Measurements from ENCODE around the gene DOK4. TPM values are rescaled to one million over a fixed set of nuclear protein-coding genes. Genes with fewer than 3 reads are reported as not detected.
"Not testable (repeated sequence)": the region's sequence is repeated elsewhere in the genome, so short reads cannot be mapped to it uniquely, and the experiment has no call there.

DOK4 gene
- total RNA-seq, 1 donor from 2014 or later, result 17.6 TPM

DNA sequence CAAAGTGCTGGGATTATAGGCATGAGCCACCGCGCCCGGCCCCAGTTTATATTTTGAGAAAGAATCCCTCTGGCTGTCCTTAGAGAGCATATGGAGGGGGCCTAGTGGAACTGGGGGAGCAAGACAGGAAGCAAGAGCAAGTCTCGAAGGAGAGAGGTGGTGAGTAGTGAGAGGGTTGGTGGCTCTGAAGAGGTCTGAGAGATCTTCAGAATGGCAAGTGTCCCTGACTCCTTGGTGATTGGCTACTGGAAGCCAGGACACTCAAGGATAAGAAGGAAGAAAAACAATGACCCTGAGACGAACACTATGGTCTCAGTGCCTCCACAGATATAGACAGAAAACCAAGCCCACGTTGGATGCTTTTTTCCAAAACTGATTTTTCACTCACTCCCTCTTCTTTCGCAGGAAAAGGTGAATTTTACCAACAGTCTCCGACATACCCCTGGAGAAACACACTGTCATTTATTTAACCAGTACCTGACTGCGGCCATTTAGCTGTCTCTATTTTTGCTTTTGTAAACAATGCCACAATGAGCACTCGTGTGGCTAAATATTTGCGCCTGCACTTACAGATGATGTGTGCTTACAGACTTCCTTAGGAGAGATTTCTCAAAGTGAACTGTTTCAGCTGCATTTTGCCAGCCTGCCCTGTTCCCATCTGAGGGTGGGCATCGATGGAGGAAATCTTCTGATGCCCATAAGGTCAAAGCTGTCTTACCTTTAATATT lies 15.9 kb upstream of the DOK4 start:
- Histone ChIP-seq H3K27me3 (ENCODE audit: control insufficient read depth, insufficient read depth, low read length) (peaks cover 2% of the 10 kb centered on the region), H3K36me3 (ENCODE audit: control insufficient read depth, insufficient read depth, low read length) (no peaks in the 10 kb centered on the region), H3K4me3 (ENCODE audit: low read depth, low read length) (no peak overlapping the region)
- TF ChIP-seq, protein P1, sequence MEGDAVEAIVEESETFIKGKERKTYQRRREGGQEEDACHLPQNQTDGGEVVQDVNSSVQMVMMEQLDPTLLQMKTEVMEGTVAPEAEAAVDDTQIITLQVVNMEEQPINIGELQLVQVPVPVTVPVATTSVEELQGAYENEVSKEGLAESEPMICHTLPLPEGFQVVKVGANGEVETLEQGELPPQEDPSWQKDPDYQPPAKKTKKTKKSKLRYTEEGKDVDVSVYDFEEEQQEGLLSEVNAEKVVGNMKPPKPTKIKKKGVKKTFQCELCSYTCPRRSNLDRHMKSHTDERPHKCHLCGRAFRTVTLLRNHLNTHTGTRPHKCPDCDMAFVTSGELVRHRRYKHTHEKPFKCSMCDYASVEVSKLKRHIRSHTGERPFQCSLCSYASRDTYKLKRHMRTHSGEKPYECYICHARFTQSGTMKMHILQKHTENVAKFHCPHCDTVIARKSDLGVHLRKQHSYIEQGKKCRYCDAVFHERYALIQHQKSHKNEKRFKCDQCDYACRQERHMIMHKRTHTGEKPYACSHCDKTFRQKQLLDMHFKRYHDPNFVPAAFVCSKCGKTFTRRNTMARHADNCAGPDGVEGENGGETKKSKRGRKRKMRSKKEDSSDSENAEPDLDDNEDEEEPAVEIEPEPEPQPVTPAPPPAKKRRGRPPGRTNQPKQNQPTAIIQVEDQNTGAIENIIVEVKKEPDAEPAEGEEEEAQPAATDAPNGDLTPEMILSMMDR (IDR thresholded peaks at IDR 0.05; ENCODE audit: insufficient read depth, low read length, severe bottlenecking), result no peak
- no peak for DNase-seq (ENCODE audit: low read depth)
- FAIRE-seq, result no peak

DNA sequence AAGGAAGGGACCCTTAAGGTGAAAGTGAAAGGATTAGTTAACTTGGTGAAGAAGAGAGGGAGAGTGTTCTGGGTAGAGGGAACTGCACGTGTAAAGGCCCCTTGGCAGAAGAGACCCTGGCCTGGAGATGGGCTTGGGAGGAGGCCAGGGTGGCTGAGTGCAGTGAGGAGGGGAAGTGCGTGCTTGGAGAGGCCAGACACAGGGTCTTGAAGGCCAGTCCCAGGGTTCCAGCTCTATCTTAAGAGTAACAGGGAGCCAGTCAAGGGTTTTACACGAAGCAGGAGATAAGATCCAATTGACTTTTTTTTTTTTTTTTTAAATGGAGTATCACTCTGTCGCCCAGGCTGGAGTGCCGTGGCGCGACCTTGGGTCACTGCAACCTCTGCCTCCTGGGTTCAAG lies 15.2 kb upstream of the DOK4 start:
- TF ChIP-seq, protein P1 (IDR thresholded peaks at IDR 0.05; ENCODE audit: insufficient read depth, low read length, severe bottlenecking), result no peak
- Histone ChIP-seq H3K27me3 (ENCODE audit: control insufficient read depth, insufficient read depth, low read length) (peaks cover 2% of the 10 kb centered on the region), H3K36me3 (ENCODE audit: control insufficient read depth, insufficient read depth, low read length) (no peaks in the 10 kb centered on the region), H3K4me3 (ENCODE audit: low read depth, low read length) (no peak overlapping the region)
- FAIRE-seq, result no peak
- DNase-seq (ENCODE audit: low read depth), result no peak

DNA sequence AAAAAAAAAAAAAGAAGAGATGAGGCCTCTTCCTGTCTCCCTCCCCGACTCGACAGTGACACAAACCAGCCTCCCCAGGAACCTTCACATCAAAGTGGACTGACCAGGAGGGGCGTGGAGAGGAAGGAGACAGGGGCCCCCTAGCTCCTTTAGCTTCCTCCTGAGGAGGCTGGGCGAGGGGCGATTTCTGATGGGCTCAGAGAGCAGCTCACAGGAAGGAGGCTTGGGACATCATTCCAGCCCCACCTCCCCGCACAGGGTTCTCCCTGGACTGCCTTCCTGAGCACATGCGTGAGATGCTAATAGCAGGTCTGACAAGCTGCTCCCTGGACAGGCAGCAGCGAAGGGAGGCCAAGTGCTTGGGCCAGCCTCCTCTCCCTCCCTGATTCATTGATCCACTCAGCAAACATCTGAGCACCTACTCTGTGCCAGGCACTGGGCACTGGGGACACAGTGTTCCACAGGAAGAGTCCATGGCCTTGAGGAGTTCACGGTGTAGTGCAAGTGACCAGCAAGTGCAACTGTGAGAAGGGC lies 14.4 kb upstream of the DOK4 start:
- DNase-seq (ENCODE audit: low read depth) (no peak), FAIRE-seq (no peak)
- Histone ChIP-seq H3K36me3 (ENCODE audit: control insufficient read depth, insufficient read depth, low read length) (no peaks in the 10 kb centered on the region), H3K4me3 (ENCODE audit: low read depth, low read length) (no peak overlapping the region), H3K27me3 (ENCODE audit: control insufficient read depth, insufficient read depth, low read length) (peaks cover 2% of the 10 kb centered on the region)
- TF ChIP-seq, protein P1 (IDR thresholded peaks at IDR 0.05; ENCODE audit: insufficient read depth, low read length, severe bottlenecking), result no peak

DNA sequence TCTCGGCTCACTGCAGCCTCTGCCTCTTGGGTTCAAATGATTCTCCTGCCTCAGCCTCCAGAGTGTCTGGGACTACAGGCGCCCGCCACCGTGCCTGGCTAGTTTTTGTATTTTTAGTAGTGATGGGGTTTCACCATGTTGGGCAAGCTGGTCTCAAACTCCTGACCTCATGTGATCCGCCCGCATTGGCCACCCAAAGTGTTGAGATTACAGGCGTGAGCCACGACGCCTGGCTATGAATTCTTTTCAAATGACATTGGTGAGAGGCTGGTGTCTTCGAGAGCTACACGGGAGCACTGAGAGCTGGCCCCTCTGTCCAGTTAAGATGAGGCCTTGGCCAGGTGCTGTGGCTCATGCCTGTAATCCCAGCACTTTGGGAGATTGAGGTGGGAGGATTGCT lies 13.6 kb upstream of the DOK4 start:
- not testable (repeated sequence) for H3K4me3 ChIP-seq (ENCODE audit: low read depth, low read length); H3K27me3 ChIP-seq (ENCODE audit: control insufficient read depth, insufficient read depth, low read length); FAIRE-seq; DNase-seq (ENCODE audit: low read depth); H3K36me3 ChIP-seq (ENCODE audit: control insufficient read depth, insufficient read depth, low read length)

DNA sequence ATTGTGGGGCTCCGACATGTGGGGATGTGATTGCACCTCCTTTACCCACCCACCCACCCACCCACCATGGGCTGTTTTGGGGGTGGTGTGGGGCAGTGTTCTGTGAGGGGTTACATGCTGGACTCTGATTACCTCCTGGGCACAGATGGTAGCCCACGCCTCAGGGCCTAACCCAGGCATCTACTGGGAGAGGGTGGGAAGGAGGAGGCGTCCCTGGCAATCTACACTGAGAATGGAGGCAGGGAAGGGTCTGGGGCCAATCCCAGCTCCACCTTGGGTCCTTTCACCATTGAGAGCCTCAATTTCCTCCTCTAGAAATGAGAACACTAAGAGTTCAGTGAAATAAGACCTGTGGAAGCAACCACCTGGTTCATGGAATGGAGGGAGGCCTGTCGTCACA lies 11.7 kb upstream of the DOK4 start:
- DNase-seq (ENCODE audit: low read depth), result no peak
- no peak for FAIRE-seq
- Histone ChIP-seq H3K27me3 (ENCODE audit: control insufficient read depth, insufficient read depth, low read length) (no peaks in the 10 kb centered on the region), H3K36me3 (ENCODE audit: control insufficient read depth, insufficient read depth, low read length) (no peaks in the 10 kb centered on the region), H3K4me3 (ENCODE audit: low read depth, low read length) (no peak overlapping the region)
- TF ChIP-seq, protein P1 (IDR thresholded peaks at IDR 0.05; ENCODE audit: insufficient read depth, low read length, severe bottlenecking), result no peak

DNA sequence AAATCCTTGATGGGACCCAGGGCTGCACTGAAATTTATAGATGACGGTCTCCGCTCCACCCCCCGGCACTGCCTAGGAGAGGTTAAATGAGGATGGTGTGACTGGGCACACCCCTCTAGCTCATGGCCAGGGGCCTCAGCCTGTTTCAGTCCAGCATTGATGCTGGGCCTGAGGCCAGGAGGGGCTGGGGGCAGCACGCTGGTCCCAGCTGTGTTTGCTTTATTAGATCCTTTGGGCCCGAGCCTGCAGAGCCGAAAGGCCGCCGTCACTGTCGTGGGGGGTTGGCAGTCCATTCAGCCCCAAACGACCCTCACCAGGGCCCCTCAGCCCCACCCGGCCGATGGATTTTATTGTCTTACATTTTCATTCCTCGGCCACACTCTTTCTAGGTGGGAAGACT lies 10.8 kb upstream of the DOK4 start:
- H3K36me3 ChIP-seq (ENCODE audit: control insufficient read depth, insufficient read depth, low read length), result no peaks in the 10 kb centered on the region
- H3K4me3 ChIP-seq (ENCODE audit: low read depth, low read length), result no peak overlapping the region
- H3K27me3 ChIP-seq (ENCODE audit: control insufficient read depth, insufficient read depth, low read length), result no peaks in the 10 kb centered on the region
- TF ChIP-seq, protein P1 (IDR thresholded peaks at IDR 0.05; ENCODE audit: insufficient read depth, low read length, severe bottlenecking), result no peak
- no peak for FAIRE-seq
- no peak for DNase-seq (ENCODE audit: low read depth)

Data from bronchial epithelial cell (primary cell).